ENCODE data around the gene GPC1. TPM values are rescaled to one million over a fixed set of nuclear protein-coding genes. Genes with fewer than 3 reads are reported as not detected.

Gene GPC1
- total RNA-seq, 1 experiment from 2014 or later = 5.8 TPM

- in situ Hi-C loops (cut with HindIII; ENCODE audit: low pct_unique_long_range_greater_than_20kb, low sequenced_read_pairs) = no loop called here
- DNase-seq (ENCODE audit: low read depth, low spot score) = no peak
These were observed 29.7 kb upstream of the GPC1 start for GRCh38 chr2:240405684-240406313.

- in situ Hi-C loops (cut with HindIII; ENCODE audit: low pct_unique_long_range_greater_than_20kb, low sequenced_read_pairs) = no loop called here
- DNase-seq (ENCODE audit: low read depth, low spot score) = no peak
These were observed 28.4 kb upstream of the GPC1 start for GRCh38 chr2:240407090-240407489.

GRCh38 chr2:240410004-240410403, 25.5 kb upstream of the GPC1 start:
- DNase-seq (ENCODE audit: low read depth, low spot score) = no peak
- in situ Hi-C loops (cut with HindIII; ENCODE audit: low pct_unique_long_range_greater_than_20kb, low sequenced_read_pairs) = no loop called here

- no peak for DNase-seq (ENCODE audit: low read depth, low spot score)
- in situ Hi-C loops (cut with HindIII; ENCODE audit: low pct_unique_long_range_greater_than_20kb, low sequenced_read_pairs) = no loop called here
These were observed 24.7 kb upstream of the GPC1 start for GRCh38 chr2:240410808-240411207.

GRCh38 chr2:240411261-240412160, 24.0 kb upstream of the GPC1 start:
- in situ Hi-C loops (cut with HindIII; ENCODE audit: low pct_unique_long_range_greater_than_20kb, low sequenced_read_pairs) = no loop called here
- DNase-seq (ENCODE audit: low read depth, low spot score) = no peak

GRCh38 chr2:240412211-240412861, 23.1 kb upstream of the GPC1 start:
- no peak for DNase-seq (ENCODE audit: low read depth, low spot score)
- in situ Hi-C loops (cut with HindIII; ENCODE audit: low pct_unique_long_range_greater_than_20kb, low sequenced_read_pairs) = no loop called here

- in situ Hi-C loops (cut with HindIII; ENCODE audit: low pct_unique_long_range_greater_than_20kb, low sequenced_read_pairs) = no loop called here
- no peak for DNase-seq (ENCODE audit: low read depth, low spot score)
These were observed 22.3 kb upstream of the GPC1 start for GRCh38 chr2:240412975-240413812.

- in situ Hi-C loops (cut with HindIII; ENCODE audit: low pct_unique_long_range_greater_than_20kb, low sequenced_read_pairs) = no loop called here
- no peak for DNase-seq (ENCODE audit: low read depth, low spot score)
These were observed 21.5 kb upstream of the GPC1 start for GRCh38 chr2:240413813-240414429.

- DNase-seq (ENCODE audit: low read depth, low spot score) = no peak
- in situ Hi-C loops (cut with HindIII; ENCODE audit: low pct_unique_long_range_greater_than_20kb, low sequenced_read_pairs) = no loop called here
These were observed 18.6 kb upstream of the GPC1 start for GRCh38 chr2:240416821-240417220.

- no peak for DNase-seq (ENCODE audit: low read depth, low spot score)
- in situ Hi-C loops (cut with HindIII; ENCODE audit: low pct_unique_long_range_greater_than_20kb, low sequenced_read_pairs) = no loop called here
These were observed 17.2 kb upstream of the GPC1 start for GRCh38 chr2:240418311-240418710.

GRCh38 chr2:240419271-240419670, 16.2 kb upstream of the GPC1 start:
- in situ Hi-C loops (cut with HindIII; ENCODE audit: low pct_unique_long_range_greater_than_20kb, low sequenced_read_pairs) = no loop called here
- no peak for DNase-seq (ENCODE audit: low read depth, low spot score)

GRCh38 chr2:240419723-240420122, 15.7 kb upstream of the GPC1 start:
- in situ Hi-C loops (cut with HindIII; ENCODE audit: low pct_unique_long_range_greater_than_20kb, low sequenced_read_pairs) = no loop called here
- DNase-seq (ENCODE audit: low read depth, low spot score) = no peak

- in situ Hi-C loops (cut with HindIII; ENCODE audit: low pct_unique_long_range_greater_than_20kb, low sequenced_read_pairs) = no loop called here
- DNase-seq (ENCODE audit: low read depth, low spot score) = no peak
These were observed 15.0 kb upstream of the GPC1 start for GRCh38 chr2:240420206-240421104.

GRCh38 chr2:240421381-240421780, 14.1 kb upstream of the GPC1 start:
- in situ Hi-C loops (cut with HindIII; ENCODE audit: low pct_unique_long_range_greater_than_20kb, low sequenced_read_pairs) = no loop called here
- DNase-seq (ENCODE audit: low read depth, low spot score) = no peak

- in situ Hi-C loops (cut with HindIII; ENCODE audit: low pct_unique_long_range_greater_than_20kb, low sequenced_read_pairs) = no loop called here
- DNase-seq (ENCODE audit: low read depth, low spot score) = no peak
These were observed 12.7 kb upstream of the GPC1 start for GRCh38 chr2:240422658-240423329.

- in situ Hi-C loops (cut with HindIII; ENCODE audit: low pct_unique_long_range_greater_than_20kb, low sequenced_read_pairs) = no loop called here
- no peak for DNase-seq (ENCODE audit: low read depth, low spot score)
These were observed 11.7 kb upstream of the GPC1 start for GRCh38 chr2:240423788-240424191.

Measured in SK-MEL-5 (cell line).